GM19455 (cell line): ENCODE measurements around the gene STK32B.
"Not testable (repeated sequence)": the region's sequence is repeated elsewhere in the genome, so short reads cannot be mapped to it uniquely, and the experiment has no call there.

Experiments used
- ATAC-seq: cut with Tn5 transposase; IDR thresholded peaks from one replicate; pipeline ENCODE4 v1.9.1; 2021; ENCODE audit not compliant: unreplicated experiment

STK32B gene

DNA sequence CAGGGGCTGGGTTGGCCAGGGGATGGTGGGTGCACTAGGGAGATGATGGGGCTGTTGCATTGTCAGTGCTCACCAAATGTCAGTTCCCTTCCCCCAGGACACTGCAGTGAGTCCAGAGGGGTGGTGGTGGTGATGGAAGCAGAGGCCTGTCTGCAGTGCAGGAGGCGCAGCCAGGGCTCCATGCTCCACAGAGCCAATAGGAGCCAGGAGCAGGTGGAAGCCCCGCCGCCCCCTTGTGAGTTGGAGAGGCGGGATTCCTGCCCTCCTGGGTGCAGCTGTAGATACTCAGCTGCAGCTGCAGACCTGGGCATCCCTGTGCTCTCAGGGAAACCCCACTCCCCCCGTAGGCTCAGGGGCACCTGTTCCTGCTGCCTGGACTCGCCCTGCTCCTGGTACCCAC is 372.4 kb downstream of the STK32B start:
- no peak for ATAC-seq

DNA sequence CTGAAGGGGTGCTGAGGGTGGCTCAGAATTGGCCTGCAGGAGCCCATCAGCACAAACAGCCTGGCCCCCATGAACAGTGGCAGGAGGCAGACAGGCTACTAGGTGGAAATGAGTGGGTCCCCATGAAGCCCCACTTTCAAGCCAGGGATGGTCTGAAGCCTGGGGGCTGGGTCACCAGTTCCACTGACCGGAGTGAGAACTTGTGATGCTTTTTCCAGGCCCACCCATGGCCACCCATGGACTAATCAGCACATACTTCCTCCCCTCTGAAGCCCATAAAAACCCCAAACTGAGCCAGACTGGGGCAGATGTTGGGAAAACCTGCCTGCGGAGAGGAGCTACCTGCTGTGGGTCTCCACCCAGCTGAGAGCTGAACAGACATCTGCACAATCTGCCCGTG is 372.9 kb downstream of the STK32B start:
- ATAC-seq, result no peak

GRCh38 chr4:5424901-5425300 is 373.6 kb downstream of the STK32B start:
- no peak for ATAC-seq

- no peak for ATAC-seq
Observed at GRCh38 chr4:5429747-5430146, 378.5 kb downstream of the STK32B start.

DNA sequence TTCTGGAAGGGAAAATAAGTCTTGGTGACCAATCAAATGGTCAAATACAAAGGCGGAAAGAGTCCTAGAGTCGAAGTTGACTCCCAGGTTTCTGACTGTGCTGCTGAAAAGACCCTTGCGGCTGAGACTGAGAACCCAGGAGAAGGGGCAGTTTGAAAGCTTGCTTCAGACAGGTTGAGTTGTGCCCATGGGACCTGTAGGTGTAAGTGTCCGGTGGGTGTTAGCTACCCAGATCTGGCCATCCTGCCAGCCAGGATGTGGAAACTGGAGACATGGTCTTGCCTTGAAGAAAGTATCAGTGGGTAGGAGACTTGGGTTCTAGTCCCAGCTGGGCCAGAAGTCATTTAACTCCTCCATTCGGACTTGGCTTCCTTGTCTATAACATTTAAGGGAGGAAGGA is 381.9 kb downstream of the STK32B start:
- no peak for ATAC-seq

- ATAC-seq, result no peak
Observed at GRCh38 chr4:5435201-5435600, 383.9 kb downstream of the STK32B start.

GRCh38 chr4:5435823-5436222 is 384.5 kb downstream of the STK32B start:
- no peak for ATAC-seq

DNA sequence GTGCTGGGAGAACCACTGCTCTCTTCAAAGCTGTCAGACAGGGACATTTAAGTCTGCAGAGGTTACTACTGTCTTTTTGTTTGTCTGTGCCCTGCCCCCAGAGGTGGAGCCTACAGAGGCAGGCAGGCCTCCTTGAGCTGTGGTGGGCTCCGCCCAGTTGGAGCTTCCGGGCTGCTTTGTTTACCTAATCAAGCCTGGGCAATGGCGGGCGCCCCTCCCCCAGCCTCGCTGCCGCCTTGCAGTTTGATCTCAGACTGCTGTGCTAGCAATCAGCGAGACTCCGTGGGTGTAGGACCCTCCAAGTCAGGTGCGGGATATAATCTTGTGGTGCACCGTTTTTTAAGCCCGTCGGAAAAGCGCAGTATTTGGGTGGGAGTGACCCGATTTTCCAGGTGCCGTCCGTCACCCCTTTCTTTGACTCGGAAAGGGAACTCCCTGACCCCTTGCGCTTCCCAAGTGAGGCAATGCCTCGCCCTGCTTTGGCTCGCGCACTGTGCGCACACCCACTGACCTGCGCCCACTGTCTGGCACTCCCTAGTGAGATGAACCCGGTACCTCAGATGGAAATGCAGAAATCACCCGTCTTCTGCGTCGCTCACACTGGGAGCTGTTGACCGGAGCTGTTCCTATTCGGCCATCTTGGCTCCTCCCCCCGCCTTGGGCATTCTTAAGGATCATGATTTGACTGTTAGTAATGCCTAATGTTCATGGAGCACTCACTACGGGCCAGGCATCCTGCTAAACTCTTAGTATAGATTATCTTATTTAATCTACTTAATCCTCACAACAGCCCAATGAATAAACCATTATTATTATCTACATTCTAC is 392.9 kb downstream of the STK32B start:
- ATAC-seq, result not testable (repeated sequence)

- no peak for ATAC-seq
Observed at GRCh38 chr4:5444918-5445517, 393.7 kb downstream of the STK32B start.

GRCh38 chr4:5446595-5447226 is 395.4 kb downstream of the STK32B start:
- no peak for ATAC-seq

GRCh38 chr4:5447755-5448154 is 396.5 kb downstream of the STK32B start:
- ATAC-seq, result no peak

GRCh38 chr4:5448221-5448620 is 396.9 kb downstream of the STK32B start:
- ATAC-seq, result no peak

DNA sequence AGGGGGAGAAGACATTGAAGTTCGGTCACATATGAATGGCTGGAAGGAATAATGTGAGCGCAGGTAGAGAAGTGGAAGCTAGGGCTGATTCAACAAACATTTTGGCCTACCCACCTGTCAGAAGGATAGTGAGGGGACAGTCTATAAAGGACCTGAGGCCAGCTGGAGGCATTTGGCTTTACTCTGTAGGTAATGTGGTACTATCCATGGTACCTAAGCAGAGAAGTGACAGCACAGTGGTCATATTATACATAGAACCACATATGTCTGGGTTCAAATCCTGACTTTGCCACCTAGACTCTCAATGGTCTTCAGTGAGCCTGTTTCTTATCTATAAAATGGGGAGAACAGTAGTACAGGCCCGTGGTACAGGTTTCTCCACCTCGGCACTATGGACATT is 400.0 kb downstream of the STK32B start:
- no peak for ATAC-seq

DNA sequence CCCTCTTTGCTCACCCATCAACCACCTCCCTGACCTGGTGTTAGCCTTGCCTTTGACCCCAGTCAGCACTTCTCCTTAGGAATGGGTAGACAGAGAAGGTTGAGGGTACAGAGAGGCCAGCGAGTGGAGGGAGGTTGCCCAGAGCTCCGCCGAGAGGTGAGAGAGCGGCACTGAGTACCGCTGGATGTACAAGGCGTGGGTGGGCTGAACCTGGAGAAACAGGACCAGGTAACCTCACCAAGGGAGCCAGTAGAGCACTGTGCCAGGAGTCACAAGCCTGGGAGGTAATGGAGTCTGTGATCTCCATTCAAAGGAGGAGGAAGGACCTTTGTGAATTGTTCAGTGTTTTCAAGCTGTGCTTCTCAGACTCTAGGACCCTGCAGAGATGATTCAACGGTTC is 400.9 kb downstream of the STK32B start:
- no peak for ATAC-seq

DNA sequence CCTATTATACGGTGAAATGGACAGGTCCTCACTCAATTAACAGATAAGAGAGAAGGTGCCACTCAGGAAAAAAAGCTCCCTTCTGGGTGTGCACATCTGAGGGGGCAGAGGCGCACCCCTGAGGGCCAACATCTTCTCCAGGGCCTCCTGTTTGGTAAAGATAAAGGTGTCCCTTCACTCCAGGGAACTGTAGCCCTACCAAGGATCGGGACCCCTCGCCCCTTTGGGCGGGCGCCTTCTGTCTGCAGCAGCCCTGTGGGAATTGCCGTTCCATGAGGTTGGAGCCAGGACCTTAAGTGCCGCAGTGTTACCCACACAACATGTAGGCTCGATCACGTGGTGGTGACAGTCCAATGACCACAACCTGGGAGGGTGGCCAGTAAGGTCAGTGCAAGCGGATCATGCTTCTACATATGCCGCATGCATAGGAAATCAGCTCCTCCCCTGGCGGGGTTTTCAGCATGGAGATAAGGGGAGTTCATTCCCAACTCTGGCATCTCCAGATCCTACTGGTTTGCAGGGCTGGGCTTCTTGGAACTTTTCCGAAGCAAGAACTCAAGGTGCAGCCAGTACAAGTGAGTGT is 403.8 kb downstream of the STK32B start:
- no peak for ATAC-seq

DNA sequence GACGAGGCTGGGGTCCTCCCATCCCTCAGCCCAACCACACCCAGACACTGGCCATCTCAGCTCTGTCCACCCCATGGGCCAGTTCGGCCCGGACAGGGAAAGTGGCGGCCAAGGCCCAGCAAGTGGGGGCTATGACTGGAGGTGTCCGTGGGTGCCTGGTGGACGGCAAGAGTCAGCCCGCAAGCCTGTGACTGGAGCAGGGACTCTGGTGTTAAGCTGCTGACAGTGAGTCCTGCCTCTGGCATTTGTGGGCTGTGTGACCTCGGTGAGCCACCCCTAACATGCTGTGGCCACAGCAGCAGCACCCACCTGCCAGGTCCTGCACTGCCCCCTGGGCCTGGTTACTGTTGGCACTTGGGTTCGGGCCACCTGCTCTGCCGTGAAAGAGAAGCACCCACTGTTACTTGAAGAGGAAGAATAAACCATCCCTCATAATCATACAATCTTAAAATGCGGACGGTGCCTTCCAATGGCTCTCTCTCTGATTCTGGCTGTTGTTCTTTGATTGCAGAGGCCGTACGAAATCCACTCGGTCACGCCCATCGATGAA is 405.1 kb downstream of the STK32B start:
- no peak for ATAC-seq

GRCh38 chr4:5458676-5459075 is 407.4 kb downstream of the STK32B start:
- ATAC-seq, result no peak

- no peak for ATAC-seq
Observed at GRCh38 chr4:5459236-5459635, 408.0 kb downstream of the STK32B start.

DNA sequence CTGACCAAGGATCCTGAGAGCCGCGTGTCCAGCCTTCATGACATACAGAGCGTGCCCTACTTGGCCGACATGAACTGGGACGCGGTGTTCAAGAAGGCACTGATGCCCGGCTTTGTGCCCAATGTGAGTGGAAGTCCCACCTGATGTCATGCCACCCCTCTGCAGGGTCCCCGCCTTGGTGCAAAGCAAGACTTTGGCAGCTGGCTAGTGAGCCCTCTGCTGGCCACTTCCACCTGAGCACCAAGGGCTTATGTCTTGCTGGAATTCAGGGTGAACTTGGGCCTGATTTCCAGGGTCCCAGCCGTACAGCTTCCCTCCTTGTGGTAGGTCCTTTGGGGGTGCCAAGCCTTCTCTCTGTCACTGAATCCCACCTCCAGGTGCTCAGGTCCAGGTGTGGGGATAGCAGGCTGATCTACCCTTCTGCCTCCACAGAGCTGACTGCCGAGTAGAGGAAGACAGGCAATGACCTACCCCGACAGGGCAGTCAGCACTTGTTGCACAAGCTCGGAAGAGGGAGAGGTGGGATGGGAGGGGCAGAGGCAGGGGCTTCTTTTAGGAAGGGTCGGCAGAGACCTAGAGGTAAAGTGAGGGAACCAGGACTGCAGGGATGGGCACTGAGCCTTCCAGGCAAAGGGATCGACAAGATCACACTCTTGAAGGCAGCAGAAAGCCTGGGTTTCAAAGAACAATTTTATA is 409.0 kb downstream of the STK32B start:
- no peak for ATAC-seq

GRCh38 chr4:5461477-5461876 is 410.2 kb downstream of the STK32B start:
- no peak for ATAC-seq

DNA sequence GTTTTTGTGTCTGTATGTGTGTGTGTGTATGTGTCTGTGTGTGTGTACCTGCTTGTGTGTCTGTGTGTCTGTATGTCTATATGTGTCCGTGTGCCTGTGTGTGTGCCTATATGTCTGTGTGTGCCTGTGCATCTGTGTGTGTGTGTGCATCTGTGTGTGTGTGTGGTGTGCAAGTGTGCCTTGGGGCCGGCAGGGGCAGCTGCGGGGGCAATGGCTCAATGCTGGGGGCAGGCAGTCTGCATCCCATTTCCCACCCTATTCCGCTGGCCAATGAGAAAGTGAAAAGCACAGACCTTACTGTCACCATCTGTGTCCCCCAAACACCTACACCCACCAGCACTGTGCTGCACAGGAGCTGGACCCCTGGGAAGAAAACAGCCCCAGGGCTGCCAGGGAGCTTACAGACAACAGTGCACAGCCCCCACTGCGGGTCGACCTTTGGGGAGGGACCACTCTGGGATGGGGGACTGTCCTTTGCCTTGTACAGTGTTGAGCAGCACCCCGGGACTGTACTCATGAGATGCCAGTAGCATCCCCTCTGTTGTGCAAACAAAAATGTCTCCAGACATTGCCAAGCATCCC is 411.1 kb downstream of the STK32B start:
- no peak for ATAC-seq
